Adrenal gland (tissue), 12 donors: Measurements from ENCODE around the gene ATXN1L. TPM values are rescaled to one million over a fixed set of nuclear protein-coding genes. Genes with fewer than 3 reads are reported as not detected.
"Not testable (repeated sequence)": the region's sequence is repeated elsewhere in the genome, so short reads cannot be mapped to it uniquely, and the experiment has no call there.

Experiments used
- DNase-seq, 7 donors: peaks; one replicate each; pipeline ENCODE4 v3.0.0-alpha.2; 2019 to 2020
- H3K27ac ChIP-seq, 5 donors: fragments of 200-600 bp; sonication (generic) in 4 of 5; 1 replicate in 3 of 5; 2 replicates in 2 of 5; pipeline versions ENCODE4 v1.5.1 to v1.8.0; 2016 to 2020; ENCODE audit warnings: mild to moderate bottlenecking in 1 of 5
- H3K27me3 ChIP-seq: fragments of 200-600 bp; 2 replicates; pipeline ENCODE4 v1.8.0; 2021
- H3K36me3 ChIP-seq, 2 donors: fragments of 200-600 bp; replicated peaks in 1 of 2; 1 replicate in 1 of 2; 2 replicates in 1 of 2; pipeline versions ENCODE4 v1.5.1 to v1.8.0; 2018 to 2022
- H3K4me1 ChIP-seq, 2 donors: fragments of 200-600 bp; replicated peaks in 1 of 2; 1 replicate in 1 of 2; 2 replicates in 1 of 2; pipeline versions ENCODE4 v1.5.1 to v1.8.0; 2018 to 2021
- H3K4me3 ChIP-seq, 4 donors: fragments of 200-600 bp; sonication (generic) in 3 of 4; one replicate each; pipeline ENCODE4 v1.5.1; 2016 to 2018
- H3K9me3 ChIP-seq, 3 donors: fragments of 200-600 bp; sonication (generic) in 1 of 3; replicated peaks in 1 of 3; 1 replicate in 2 of 3; 2 replicates in 1 of 3; pipeline versions ENCODE4 v1.5.1 to v1.8.0; 2016 to 2021
- POLR2A ChIP-seq, 2 donors: fragments of 450-650 bp; IDR thresholded peaks; one replicate each; pipeline ENCODE4 v1.6.1; 2017; ENCODE audit warnings: antibody characterized with exemption in 2 of 2, mild to moderate bottlenecking in 2 of 2, moderate library complexity in 1 of 2
- WGBS, 4 donors: extraction: QIAGEN DNeasy Blood & Tissue Kit in 2 of 4; methylation state at CpG; one replicate each; pipeline versions ENCODE4 v1.1.5 to v1.1.7; 2013 to 2017; 5-methylcytosine and 5-hydroxymethylcytosine counted together
- intact Hi-C, 2 donors: fragments of 100-400 bp; cut with DNase I; formaldehyde crosslinking; loops; one replicate each; pipeline versions ENCODE4 v1.14.1 to v1.15.0; 2022 to 2023
- polyA plus RNA-seq, 3 donors: library from polyadenylated mRNA; stranded (reverse); fragments of 200-250 nt in 2 of 3; fragments of 350-450 nt in 1 of 3; fragmentation: Illumina TruSeq in 1 of 3; extraction: RNeasy Lipid Tissue Mini Kit (QIAGEN cat#74804) in 1 of 3; gene quantifications; one replicate each; pipeline ENCODE4 v1.2.3, GENCODE V29; 2013 to 2014
- total RNA-seq, 9 donors: library from RNA; depleted of rRNA in 4 of 9; stranded (reverse); fragments of >200 nt in 4 of 9; fragments of 120-200 nt in 1 of 9; fragmentation: NEBNext Ultra II Directional in 1 of 9; extraction: Animal tissue kit (Norgen Biotek cat#: 25700) in 1 of 9; gene quantifications; one replicate each; pipeline versions ENCODE4 v1.1.0 to v1.2.4, GENCODE V29; 2013 to 2023
- TF ChIP-seq, protein P1 (sequence below), 6 experiments: fragments of 450-650 bp in 4 of 6; fragments of 200-600 bp in 2 of 6; sonication (generic) in 1 of 6; IDR thresholded peaks; 1 replicate in 5 of 6; 2 replicates in 1 of 6; pipeline versions ENCODE4 v1.5.1 to v1.8.0; 2016 to 2021; ENCODE audit warnings: antibody characterized with exemption in 6 of 6, mild to moderate bottlenecking in 2 of 6, moderate library complexity in 1 of 6
- donor health status: healthy with polysubstance abuse.
- donor health status: Bipolar disorder and iron deficiency.
- donor health status: DM: yes; HTN: yes; CAD: no.
- donor health status: DM: no; HTN: no; CAD: no.
- donor health status: DM: no; HTN: no; CAD: no.
- donor health status: DM: yes; HTN: yes; CAD: no.

The ATXN1L gene
- total and polyA plus RNA-seq, 12 donors, result 4.9 to 27.1 (median 18.7) TPM

DNA sequence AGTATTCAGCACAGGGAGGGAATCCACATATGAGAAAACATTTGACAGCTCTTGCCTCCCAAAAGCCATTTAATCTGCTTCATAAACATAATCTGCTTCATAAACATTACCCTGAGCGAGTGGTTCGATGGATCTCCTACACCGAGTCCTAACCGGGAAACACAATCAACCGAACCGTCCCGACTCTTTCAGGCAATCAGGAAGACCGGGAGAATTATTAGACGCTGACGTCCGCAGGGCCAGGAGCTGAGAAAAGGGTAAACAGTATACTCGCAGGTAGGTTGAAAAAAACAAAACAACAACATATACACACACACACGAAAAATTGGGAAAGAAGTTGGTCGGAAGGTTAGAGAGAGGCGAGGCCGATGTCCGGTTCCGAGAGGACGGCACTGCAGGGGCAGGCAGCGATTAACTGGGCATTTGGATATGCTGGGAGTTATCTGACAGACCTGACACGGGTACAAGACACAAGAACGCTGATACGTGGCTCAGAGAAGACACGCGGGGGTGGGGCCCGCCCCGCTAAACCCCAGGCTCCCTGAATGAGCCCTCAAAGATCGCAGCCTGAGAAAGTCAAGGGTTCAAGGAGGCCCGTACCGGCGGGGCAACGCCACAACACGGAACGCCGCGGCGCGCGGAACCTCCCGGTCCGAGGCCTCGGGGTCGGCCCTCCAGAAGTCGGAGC is 37.7 kb upstream of the ATXN1L start:
- 0 to 1% (median 0%) methylated on average over 24 to 44 of the region's 44 CpGs for WGBS, 4 donors
- peak; percentile 48 to 71 (median 61) for DNase-seq
- TF ChIP-seq, protein P1, sequence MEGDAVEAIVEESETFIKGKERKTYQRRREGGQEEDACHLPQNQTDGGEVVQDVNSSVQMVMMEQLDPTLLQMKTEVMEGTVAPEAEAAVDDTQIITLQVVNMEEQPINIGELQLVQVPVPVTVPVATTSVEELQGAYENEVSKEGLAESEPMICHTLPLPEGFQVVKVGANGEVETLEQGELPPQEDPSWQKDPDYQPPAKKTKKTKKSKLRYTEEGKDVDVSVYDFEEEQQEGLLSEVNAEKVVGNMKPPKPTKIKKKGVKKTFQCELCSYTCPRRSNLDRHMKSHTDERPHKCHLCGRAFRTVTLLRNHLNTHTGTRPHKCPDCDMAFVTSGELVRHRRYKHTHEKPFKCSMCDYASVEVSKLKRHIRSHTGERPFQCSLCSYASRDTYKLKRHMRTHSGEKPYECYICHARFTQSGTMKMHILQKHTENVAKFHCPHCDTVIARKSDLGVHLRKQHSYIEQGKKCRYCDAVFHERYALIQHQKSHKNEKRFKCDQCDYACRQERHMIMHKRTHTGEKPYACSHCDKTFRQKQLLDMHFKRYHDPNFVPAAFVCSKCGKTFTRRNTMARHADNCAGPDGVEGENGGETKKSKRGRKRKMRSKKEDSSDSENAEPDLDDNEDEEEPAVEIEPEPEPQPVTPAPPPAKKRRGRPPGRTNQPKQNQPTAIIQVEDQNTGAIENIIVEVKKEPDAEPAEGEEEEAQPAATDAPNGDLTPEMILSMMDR (IDR thresholded peaks at IDR 0.05), result no peak
- H3K36me3 ChIP-seq, result peaks cover 0 to 5% of the 10 kb centered on the region in 2 donors
- H3K27ac ChIP-seq, result peak overlapping the region; percentile 97 to 99 (median 98)
- H3K4me1 ChIP-seq, result peaks cover 27 to 42% of the 10 kb centered on the region in 2 donors
- peak overlapping the region; percentile 44 to 98 (median 65) for H3K4me3 ChIP-seq
- H3K9me3 ChIP-seq, result no peaks in the 10 kb centered on the region
- intact Hi-C loops, result no loop called here
- no peaks in the 10 kb centered on the region for H3K27me3 ChIP-seq

DNA sequence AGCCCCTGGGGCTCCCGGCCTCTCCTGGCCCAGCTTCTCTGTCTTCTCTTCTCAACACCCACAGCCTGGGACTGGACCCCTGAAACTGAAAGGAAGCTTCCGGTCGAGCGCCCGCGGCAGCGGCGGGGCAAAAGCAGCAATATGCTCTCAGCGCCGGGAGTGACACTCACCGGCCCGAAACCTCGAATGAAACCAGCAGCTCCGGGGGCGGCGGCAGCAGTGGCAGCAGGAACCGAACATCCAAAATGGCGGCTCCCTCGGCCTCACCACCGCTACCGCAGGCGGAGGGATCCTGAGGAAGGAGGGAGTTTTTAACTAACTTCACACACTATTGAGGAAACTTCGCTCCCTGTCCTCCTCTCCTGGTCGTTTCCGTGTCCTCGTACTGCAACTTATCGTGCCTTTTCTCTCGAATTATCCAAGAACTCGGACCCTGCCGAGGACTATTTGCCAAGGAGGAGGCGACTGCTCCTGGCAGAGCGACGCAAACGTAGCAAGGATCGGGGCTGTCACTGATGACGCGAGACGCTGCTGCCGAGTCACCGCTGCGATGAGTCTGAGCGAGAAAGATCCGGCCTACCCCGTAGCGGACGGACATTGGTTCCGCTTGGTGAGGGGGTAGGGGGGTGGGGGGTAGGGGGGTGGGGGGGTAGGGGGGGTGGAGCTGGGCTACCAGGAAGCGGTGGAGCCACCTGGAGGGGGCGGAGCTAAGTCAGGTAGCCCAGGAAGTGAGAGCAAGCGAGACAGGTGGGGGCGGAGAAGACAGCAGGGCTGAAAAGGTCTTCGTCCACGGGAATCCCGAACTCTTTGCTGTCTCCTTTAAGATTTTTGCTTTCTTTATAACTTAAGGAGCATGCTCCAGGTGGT is 37.0 kb upstream of the ATXN1L start, which contains the start of gene AP1G1:
TSS of gene AP1G1 (minus strand) at position 242 of the 867 bp plus-strand sequence. CDS start 19,355 bp downstream, outside the sequence.
- Histone ChIP-seq H3K4me1 (peaks cover 27 to 35% of the 10 kb centered on the region in 2 donors), H3K9me3 (no peaks in the 10 kb centered on the region), H3K27me3 (no peaks in the 10 kb centered on the region), H3K36me3 (no peaks in the 10 kb centered on the region), H3K4me3 (peak within 1 kb of the TSS; percentile 44 to 98 (median 65)), H3K27ac (peak within 1 kb of the TSS; percentile 97 to 99 (median 98))
- intact Hi-C loops, result no loop called here
- DNase-seq, result peak; percentile 94 to 98 (median 98)
- TF ChIP-seq, protein P1 (IDR thresholded peaks at IDR 0.05), result peak in 1 of 6 experiments; percentile 16
- peak; percentile 73 to 76 for TF ChIP-seq POLR2A (IDR thresholded peaks at IDR 0.05)
- 0 to 2% (median 1%) methylated on average over 27 to 54 of the region's 54 CpGs for WGBS, 4 donors

DNA sequence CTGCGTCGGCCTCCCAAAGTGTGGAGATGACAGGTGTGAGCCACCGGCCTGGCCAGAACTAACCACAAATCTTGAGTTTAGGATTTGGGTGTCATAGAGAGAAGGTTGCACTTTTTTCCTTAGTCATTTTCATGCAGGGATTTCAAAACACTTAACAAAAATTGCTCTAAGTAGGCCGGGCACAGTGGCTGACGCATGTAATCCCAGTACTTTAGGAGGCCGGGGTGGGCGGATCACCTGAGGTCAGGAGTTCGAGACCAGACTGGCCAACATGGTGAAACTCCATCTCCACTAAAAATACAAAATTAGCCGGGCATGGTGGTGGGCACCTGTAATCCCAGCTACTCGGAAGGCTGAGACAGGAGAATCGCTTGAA is 35.6 kb upstream of the ATXN1L start:
- H3K36me3 ChIP-seq, H3K9me3 ChIP-seq, intact Hi-C loops, H3K4me3 ChIP-seq, H3K27me3 ChIP-seq, DNase-seq: not testable (repeated sequence)
- Histone ChIP-seq H3K4me1 (peaks cover 27 to 33% of the 10 kb centered on the region in 2 donors), H3K27ac (peak overlapping the region in 1 of 5 donors; percentile 98)
- 87 to 93% (median 92%) methylated on average over 11 of the region's 11 CpGs for WGBS, 4 donors

DNA sequence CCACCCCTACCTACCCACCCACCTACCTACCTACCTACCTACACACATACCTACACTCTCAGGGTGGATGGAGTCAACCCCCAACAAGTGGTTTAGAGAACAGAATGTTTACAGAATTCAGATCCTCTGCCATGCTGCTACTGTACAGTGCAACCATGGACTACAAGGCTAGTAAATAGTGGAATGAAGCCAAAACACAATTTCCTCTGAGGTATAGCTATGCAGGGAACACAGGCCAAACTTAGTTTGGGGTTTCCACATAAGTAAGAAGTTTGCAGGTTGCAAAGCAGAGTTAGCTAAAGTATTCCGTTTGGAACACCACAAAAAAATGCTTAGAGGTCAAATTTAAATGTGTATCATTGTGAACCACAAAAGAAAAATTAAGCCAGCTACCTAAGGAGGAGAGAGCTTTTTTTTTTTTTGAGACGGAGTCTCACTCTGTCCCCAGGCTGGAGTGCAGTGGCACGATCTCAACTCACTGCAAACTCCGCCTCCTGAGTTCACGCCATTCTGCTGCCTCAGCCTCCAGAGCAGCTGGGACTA is 34.4 kb upstream of the ATXN1L start:
- Histone ChIP-seq H3K36me3 (no peaks in the 10 kb centered on the region), H3K9me3 (no peaks in the 10 kb centered on the region), H3K27ac (no peak overlapping the region), H3K4me1 (peaks cover 16 to 21% of the 10 kb centered on the region in 2 donors), H3K4me3 (no peak overlapping the region), H3K27me3 (no peaks in the 10 kb centered on the region)
- intact Hi-C loops, result no loop called here
- WGBS, 4 donors, result 77 to 87% (median 86%) methylated on average over 5 of the region's 5 CpGs
- DNase-seq, result no peak
- TF ChIP-seq POLR2A (IDR thresholded peaks at IDR 0.05), result no peak
- TF ChIP-seq, protein P1 (IDR thresholded peaks at IDR 0.05), result no peak

DNA sequence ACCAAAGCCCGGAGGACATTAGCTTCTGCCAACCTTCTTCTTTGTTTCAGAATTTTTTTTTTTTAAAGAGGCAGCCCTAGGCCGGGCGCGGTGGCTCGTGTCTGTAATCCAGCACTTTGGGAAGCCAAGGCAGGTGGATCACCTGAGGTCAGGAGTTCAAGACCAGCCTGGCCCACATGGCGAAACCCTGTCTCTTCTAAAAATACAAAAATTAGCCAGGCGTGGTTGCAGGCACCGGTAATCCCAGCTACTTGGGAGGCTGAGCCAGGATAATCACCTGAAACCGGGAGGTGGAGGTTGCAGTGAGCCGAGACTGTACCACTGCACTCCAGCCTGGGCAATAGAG is 28.6 kb upstream of the ATXN1L start:
- H3K4me3 ChIP-seq, intact Hi-C loops, H3K36me3 ChIP-seq, H3K27me3 ChIP-seq, H3K4me1 ChIP-seq, H3K9me3 ChIP-seq: not testable (repeated sequence)
- peak in 1 of 7 donors; percentile 45 for DNase-seq
- 75 to 85% (median 82%) methylated on average over 10 of the region's 10 CpGs for WGBS, 4 donors
- peak overlapping the region in 2 of 5 donors; percentile 45 to 66 for H3K27ac ChIP-seq
